GM18867 (cell line): ENCODE measurements around the gene CWH43.
"Not testable (repeated sequence)": the region's sequence is repeated elsewhere in the genome, so short reads cannot be mapped to it uniquely, and the experiment has no call there.

Experiments
- ATAC-seq: cut with Tn5 transposase; IDR thresholded peaks from one replicate; pipeline ENCODE4 v1.9.1; 2021; ENCODE audit warnings: mild to moderate bottlenecking, moderate library complexity; ENCODE audit not compliant: unreplicated experiment

The CWH43 gene

DNA sequence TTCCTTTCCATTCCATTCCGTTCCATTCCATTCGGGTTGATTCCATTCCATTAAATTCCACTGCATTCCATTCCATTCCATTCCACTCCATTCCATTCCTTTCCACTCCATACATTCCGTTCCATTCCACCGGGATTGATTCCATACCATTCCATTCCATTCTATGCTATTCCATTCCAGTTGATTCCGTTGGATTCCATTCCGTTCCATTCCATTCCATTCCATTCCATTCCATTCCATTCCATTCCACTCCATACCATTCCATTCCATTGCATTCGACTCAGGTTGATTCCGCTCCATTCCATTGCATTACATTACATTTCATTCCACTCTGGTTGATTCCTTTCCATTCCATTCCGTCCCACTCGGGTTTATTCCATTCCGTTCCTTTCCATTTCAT lies 110.1 kb downstream of the CWH43 start:
- not testable (repeated sequence) for ATAC-seq

DNA sequence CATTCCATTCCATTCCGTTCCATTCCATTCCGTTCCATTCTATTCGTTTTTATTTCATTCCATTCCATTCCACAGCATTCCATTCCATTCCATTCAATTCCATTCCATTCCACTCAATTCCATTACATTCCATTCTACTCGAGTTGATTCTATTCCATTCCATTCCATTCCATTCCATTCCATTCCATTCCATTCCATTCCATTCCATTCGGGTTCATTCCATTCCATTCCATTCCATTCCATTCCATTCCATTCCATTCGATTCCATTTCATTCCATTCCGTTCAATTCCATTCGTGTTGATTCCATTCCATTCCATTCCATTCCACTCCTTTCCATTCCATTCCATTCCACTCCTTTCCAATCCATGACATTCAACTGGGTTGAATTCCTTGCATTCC lies 110.6 kb downstream of the CWH43 start:
- peak; percentile 34 for ATAC-seq

DNA sequence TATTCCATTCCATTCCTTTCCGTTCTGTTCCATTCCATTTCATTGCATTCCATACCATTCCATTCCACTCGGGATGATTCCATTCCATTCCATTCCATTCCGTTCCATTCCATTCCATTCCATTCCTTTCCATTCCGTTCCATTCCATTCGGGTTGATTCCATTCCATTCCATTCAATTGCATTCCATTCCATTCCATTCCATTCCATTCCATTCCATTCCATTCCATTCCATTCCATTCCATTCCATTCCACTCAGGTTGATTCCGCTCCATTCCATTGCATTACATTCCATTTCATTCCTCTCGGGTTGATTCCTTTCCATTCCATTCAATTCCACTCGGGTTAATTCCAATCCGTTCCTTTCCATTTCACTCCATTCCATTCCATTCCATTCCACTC lies 111.0 kb downstream of the CWH43 start:
- ATAC-seq = peak; percentile 29

DNA sequence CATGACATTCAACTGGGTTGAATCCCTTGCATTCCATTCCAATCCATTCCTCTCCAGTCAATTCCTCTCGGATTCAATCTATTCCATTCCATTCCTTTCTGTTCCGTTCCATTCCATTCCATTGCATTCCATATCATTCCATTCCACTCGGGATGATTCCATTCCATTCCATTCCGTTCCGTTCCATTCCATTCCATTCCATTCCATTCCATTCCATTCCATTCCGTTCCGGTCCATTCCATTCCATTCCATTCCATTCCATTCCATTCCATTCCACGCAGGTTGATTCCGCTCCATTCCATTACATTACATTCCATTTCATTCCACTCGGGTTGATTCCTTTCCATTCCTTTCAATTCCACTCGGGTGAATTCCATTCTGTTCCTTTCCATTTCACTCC lies 111.4 kb downstream of the CWH43 start:
- not testable (repeated sequence) for ATAC-seq

DNA sequence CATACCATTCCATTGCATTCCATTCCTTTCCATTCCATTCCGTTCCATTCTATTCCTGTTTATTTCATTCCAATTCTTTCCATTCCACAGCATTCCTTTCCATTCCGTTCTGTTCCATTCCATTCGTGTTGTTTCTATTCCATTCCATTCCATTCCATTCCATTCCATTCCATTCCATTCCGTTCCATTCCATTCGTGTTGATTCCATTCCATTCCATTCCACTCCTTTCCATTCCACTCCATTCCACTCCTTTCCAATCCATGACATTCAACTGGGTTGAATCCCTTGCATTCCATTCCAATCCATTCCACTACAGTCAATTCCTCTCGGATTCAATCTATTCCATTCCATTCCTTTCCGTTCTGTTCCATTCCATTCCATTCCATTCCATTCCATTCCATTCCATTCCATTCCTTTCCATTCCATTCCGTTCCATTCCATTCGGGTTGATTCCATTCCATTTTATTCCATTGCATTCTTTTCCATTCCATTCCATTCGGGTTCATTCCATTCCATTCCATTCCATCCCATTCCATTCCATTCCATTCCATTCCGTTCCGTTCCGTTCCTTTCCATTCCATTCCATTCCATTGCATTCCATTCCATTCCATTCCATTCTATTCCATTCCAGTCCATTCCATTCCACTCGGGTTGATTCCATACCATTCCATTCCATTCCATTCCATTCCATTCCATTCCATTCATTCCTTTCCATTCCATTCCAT lies 112.1 kb downstream of the CWH43 start:
- peak; percentile 18 for ATAC-seq

DNA sequence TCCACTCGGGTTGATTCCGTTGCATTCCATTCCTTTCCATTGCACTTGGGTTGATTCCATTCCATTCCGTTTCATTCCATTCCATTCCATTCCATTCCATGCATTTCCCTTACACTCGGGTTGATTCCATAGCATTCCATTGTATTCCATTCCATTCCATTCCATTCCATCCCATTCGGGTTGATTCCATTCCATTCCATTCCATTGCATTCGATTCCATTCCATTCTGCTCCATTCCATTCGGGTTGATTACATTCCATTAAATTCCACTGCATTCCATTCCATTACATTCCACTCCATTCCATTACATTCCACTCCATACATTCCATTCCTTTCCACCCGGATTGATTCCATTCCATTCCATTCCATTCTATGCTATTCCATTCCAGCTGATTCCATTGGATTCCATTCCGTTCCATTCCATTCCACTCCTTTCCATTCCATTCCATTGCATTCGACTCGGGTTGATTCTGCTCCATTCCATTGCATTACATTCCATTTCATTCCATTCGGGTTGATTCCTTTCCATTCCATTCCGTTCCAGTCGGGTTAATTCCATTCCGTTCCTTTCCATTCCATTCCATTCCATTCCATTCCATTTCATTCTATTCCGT lies 113.9 kb downstream of the CWH43 start:
- not testable (repeated sequence) for ATAC-seq

DNA sequence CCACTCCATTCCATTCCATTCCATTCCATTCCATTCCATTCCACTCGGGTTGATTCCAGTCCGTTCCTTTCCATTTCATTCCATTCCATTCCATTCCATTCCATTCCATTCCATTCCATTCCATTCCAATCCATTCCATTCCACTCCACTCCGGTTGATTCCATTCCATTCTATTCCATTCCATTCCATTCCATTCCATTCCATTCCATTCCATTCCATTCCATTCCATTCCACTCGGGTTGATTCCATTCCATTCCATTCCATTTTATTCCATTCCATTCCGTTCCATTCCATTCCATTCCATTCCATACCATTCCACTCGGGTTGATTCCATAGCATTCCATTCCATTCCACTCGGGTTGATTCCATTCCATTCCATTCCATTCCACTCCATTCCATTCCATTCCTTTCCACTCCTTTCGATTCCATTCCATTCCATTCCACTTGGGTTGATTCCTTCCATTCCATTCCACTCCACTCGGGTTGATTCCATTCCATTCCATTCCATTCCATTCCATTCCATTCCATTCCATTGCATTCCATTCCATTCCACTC lies 116.3 kb downstream of the CWH43 start:
- ATAC-seq = peak; percentile 33

DNA sequence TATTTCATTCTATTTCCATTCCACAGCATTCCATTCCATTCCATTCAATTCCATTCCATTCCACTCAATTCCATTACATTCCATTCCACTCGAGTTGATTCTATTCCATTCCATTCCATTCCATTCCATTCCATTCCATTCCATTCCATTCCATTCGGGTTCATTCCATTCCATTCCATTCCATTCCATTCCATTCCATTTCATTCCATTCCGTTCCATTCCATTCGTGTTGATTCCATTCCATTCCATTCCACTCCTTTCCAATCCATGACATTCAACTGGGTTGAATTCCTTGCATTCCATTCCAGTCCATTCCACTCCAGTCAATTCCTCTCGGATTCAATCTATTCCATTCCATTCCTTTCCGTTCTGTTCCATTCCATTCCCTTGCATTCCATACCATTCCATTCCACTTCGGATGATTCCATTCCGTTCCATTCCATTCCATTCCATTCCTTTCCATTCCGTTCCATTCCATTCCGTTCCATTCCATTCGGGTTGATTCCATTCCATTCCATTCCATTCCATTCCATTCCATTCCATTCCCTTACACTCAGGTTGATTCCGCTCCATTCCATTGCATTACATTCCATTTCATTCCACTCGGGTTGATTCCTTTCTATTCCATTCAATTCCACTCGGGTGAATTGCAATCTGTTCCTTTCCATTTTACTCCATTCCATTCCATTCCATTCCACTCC lies 117.5 kb downstream of the CWH43 start:
- peak; percentile 27 for ATAC-seq

DNA sequence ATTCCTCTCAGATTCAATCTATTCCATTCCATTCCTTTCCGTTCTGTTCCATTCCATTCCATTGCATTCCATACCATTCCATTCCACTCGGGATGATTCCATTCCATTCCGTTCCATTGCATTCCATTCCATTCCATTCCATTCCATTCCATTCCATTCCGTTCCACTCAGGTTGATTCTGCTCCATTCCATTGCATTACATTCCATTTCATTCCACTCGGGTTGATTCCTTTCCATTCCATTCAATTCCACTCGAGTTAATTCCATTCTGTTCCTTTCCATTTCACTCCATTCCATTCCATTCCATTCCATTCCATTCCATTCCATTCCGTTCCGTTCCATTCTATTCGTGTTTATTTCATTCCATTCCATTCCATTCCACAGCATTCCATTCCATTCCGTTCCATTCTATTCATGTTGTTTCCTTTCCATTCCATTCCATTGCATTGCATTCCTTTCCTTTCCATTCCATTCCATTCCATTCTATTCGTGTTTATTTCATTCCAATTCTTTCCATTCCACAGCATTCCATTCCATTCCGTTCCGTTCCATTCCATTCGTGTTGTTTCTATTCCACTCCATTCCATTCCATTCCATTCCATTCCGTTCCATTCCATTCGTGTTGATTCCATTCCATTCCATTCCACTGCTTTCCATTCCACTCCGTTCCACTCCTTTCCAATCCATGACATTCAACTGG lies 118.3 kb downstream of the CWH43 start:
- not testable (repeated sequence) for ATAC-seq

DNA sequence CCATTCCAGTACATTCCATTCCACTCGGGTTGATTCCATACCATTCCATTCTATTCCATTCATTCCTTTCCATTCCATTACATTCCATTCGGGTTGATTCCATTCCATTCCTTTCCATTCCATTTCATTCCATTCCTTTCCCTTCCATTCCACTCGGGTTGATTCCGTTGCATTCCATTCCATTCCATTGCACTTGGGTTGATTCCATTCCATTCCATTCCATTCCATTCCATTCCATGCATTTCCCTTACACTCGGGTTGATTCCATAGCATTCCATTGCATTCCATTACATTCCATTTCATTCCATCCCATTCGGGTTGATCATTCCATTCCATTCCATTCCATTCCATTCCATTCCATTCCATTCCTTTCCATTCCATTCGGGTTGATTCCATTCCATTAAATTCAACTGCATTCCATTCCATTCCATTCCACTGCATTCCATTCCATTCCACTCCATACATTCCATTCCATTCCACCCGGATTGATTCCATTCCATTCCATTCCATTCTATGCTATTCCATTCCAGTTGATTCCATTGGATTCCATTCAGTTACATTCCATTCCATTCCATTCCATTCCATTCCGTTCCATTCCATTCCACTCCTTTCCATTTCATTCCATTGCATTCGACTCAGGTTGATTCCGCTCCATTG lies 119.3 kb downstream of the CWH43 start:
- not testable (repeated sequence) for ATAC-seq

DNA sequence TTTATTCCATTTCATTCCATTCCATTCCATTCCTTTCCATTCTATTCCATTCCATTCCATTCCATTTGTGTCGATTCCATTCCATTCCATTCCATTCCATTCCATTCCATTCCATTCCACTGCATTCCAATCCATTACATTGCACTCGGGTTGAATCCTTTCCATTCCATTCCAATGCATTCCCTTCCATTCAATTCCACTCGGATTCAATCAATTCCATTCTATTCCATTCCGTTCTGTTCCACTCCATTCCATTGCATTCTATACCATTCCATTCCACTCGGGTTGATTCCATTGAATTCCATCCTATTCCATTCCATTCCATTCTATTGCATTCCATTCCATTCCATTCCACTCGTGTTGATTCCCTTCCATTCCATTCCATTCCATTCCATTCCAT lies 121.2 kb downstream of the CWH43 start:
- not testable (repeated sequence) for ATAC-seq

DNA sequence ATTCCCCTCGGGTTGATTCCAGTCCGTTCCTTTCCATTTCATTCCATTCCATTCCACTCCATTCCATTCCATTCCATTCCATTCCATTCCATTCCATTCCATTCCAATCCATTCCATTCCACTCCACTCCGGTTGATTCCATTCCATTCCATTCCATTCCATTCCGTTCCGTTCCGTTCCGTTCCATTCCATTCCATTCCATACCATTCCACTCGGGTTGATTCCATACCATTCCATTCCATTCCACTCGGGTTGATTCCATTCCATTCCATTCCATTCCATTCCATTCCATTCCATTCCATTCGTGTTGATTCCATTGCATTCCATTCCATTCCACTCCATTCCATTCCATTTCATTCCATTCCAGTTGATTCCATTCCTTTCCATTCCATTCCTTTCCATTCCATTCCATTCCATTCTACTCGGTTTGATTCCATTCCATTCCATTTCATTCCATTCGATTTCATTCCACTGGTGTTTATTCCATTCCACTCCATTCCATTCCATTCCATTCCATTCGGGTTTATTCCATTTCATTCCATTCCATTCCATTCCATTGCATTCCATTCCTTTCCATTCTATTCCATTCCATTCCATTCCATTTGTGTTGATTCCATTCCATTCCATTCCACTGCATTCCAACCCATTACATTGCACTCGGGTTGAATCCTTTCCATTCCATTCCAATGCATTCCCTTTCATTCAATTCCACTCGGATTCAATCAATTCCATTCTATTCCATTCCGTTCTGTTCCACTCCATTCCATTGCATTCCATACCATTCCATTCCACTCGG lies 122.3 kb downstream of the CWH43 start:
- ATAC-seq = peak; percentile 37

DNA sequence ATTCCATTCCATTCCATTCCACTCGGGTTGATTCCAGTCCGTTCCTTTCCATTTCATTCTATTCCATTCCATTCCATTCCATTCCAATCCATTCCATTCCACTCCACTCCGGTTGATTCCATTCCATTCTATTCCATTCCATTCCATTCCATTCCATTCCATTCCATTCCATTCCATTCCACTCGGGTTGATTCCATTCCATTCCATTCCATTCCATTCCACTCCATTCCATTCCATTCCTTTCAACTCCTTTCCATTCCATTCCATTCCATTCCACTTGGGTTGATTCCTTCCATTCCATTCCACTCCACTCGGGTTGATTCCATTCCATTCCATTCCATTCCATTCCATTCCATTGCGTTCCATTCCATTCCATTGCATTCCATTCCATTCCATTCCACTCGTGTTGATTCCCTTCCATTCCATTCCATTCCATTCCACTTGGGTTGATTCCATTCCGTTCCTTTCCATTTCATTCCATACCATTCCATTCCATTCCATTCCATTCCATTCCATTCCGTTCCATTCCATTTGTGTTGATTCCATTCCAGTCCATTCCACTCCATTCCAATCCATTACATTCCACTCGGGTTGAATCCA lies 123.6 kb downstream of the CWH43 start:
- peak; percentile 41 for ATAC-seq

DNA sequence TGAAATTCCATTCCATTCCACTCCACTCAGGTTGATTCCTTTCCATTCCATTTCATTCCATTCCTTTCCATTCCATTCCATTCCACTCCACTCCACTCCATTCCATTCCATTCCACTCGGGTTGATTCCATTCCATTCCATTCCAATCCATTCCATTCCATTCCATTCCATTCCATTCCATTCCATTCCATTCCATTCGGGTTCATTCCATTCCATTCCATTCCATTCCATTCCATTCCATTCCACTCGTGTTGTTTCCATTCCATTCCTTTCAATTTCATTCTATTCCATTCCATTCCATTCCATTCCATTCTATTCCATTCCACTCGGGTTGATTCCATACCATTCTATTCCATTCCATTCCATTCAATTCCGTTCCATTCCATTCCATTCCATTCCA lies 124.5 kb downstream of the CWH43 start:
- ATAC-seq = peak; percentile 49
